K562 (cell line): ENCODE measurements around the gene SBDS. TPM values are rescaled to one million over a fixed set of nuclear protein-coding genes. Genes with fewer than 3 reads are reported as not detected.

Source experiments
- CHD4 ChIP-seq: fragments of 200-600 bp; sonication (generic); IDR thresholded peaks from 3 replicates; pipeline ENCODE4 v1.6.1; 2012; ENCODE audit warnings: low read depth, mild to moderate bottlenecking, mixed read lengths, low read length, inconsistent platforms; ENCODE audit not compliant: insufficient read depth, insufficient replicate concordance, poor library complexity, severe bottlenecking
- EP300 ChIP-seq: IDR thresholded peaks from 2 replicates; pipeline ENCODE4 v1.6.1; 2012; ENCODE audit warnings: low read length, improper control_type of control experiment
- EP400 ChIP-seq: fragments of 450-650 bp; IDR thresholded peaks from 2 replicates; pipeline ENCODE4 v1.6.1; 2017; ENCODE audit warnings: antibody characterized with exemption, mild to moderate bottlenecking, moderate library complexity
- FOS ChIP-seq: IDR thresholded peaks from 3 replicates; pipeline ENCODE4 v1.6.1; 2011; ENCODE audit not compliant: insufficient read length; ENCODE audit errors: extremely low read depth
- GABPB2 ChIP-seq: fragments of 250-450 bp; sonication (Bioruptor Pico); conservative IDR thresholded peaks from 2 replicates; pipeline ENCODE4 v1.5.1; 2021; ENCODE audit warnings: mild to moderate bottlenecking
- HDAC2 ChIP-seq: fragments of 450-650 bp; IDR thresholded peaks from 2 replicates; pipeline ENCODE4 v1.6.1; 2016; ENCODE audit warnings: mild to moderate bottlenecking
- HMGN3 ChIP-seq: IDR thresholded peaks from 2 replicates; pipeline ENCODE4 v1.6.1; 2011; ENCODE audit warnings: borderline replicate concordance, low read depth, mild to moderate bottlenecking, mixed read lengths, low read length; ENCODE audit not compliant: insufficient read length; ENCODE audit errors: extremely low read depth
- JUN ChIP-seq, 2 experiments: sonication (generic) in 1 of 2; formaldehyde crosslinking in 1 of 2; IDR thresholded peaks; 2 replicates each; pipeline versions ENCODE4 v1.6.1 to v1.8.0; 2012 to 2022; ENCODE audit warnings: borderline replicate concordance in 2 of 2, mild to moderate bottlenecking in 2 of 2, improper control_type of control experiment in 1 of 2, low read depth in 1 of 2, low read length in 1 of 2, missing genetic modification reagents in 1 of 2
- KDM2B ChIP-seq: fragments of 250-450 bp; sonication (Bioruptor Pico); IDR thresholded peaks from 2 replicates; pipeline ENCODE4 v1.8.0; 2021; ENCODE audit warnings: mild to moderate bottlenecking, moderate library complexity
- KDM5B ChIP-seq: fragments of 200-600 bp; sonication (generic); IDR thresholded peaks from 2 replicates; pipeline ENCODE4 v1.6.1; 2012; ENCODE audit warnings: low read depth, mild to moderate bottlenecking, moderate library complexity, low read length, control low read depth, inconsistent platforms; ENCODE audit not compliant: insufficient replicate concordance
- NR2C2 ChIP-seq, 2 experiments: fragments of 200-800 bp in 1 of 2; sonication (Bioruptor generic) in 1 of 2; sonication (generic) in 1 of 2; formaldehyde crosslinking in 1 of 2; IDR thresholded peaks; 2 replicates each; pipeline versions ENCODE4 v1.6.1 to v1.8.0; 2016 to 2022; ENCODE audit warnings: mild to moderate bottlenecking in 1 of 2, missing compliant biosample characterization in 1 of 2, missing genetic modification characterization in 1 of 2, missing genetic modification reagents in 1 of 2
- NUFIP1 ChIP-seq: fragments of 450-650 bp; IDR thresholded peaks from 2 replicates; pipeline ENCODE4 v1.6.1; 2018; ENCODE audit not compliant: partially characterized antibody
- PYGO2 ChIP-seq: fragments of 450-650 bp; IDR thresholded peaks from 2 replicates; pipeline ENCODE4 v1.6.1; 2016; ENCODE audit warnings: mild to moderate bottlenecking, missing genetic modification characterization, moderate library complexity, missing compliant biosample characterization
- SIN3B ChIP-seq: fragments of 450-650 bp; IDR thresholded peaks from 2 replicates; pipeline ENCODE4 v1.6.1; 2017; ENCODE audit warnings: low read depth, mild to moderate bottlenecking, moderate library complexity
- THRAP3 ChIP-seq: fragments of 450-650 bp; IDR thresholded peaks from 2 replicates; pipeline ENCODE4 v1.6.1; 2016; ENCODE audit warnings: mild to moderate bottlenecking, inconsistent platforms, borderline replicate concordance
- U2AF1 ChIP-seq: fragments of 200-400 bp; formaldehyde crosslinking; optimal IDR thresholded peaks from 2 replicates; pipeline ENCODE3; 2017; ENCODE audit warnings: mild to moderate bottlenecking, low read depth, low read length, moderate library complexity
- ZNF232 ChIP-seq: sonication (generic); formaldehyde crosslinking; IDR thresholded peaks from 2 replicates; pipeline ENCODE4 v1.8.0; 2022; ENCODE audit warnings: mild to moderate bottlenecking, missing genetic modification reagents
- ZNF253 ChIP-seq: fragments of 250-450 bp; sonication (Bioruptor Pico); conservative IDR thresholded peaks from 2 replicates; pipeline ENCODE4 v1.6.1; 2021; ENCODE audit warnings: mild to moderate bottlenecking
- ZNF75A ChIP-seq: fragments of 450-650 bp; formaldehyde crosslinking; IDR thresholded peaks from 2 replicates; pipeline ENCODE4 v1.4.0; 2020; ENCODE audit warnings: mild to moderate bottlenecking
- ZNF780A ChIP-seq: fragments of 250-450 bp; sonication (Bioruptor Pico); IDR thresholded peaks from 2 replicates; pipeline ENCODE4 v1.5.0; 2021; ENCODE audit warnings: mild to moderate bottlenecking
- polyA plus RNA-seq, 8 experiments: library from polyadenylated mRNA; depleted of rRNA in 4 of 8; stranded (reverse) in 5 of 8; unstranded in 3 of 8; fragments of >200 nt; fragmentation: Nextera tagmentation in 2 of 8; fragmentation: Illumina TruSeq in 1 of 8; extraction: Ambion mirVana in 2 of 8; extraction: Trizol in 1 of 8; gene quantifications; 2 replicates each; pipeline versions ENCODE4 v1.2.1 to v1.2.3, GENCODE V29; 2011 to 2014; ENCODE audit warnings: inconsistent platforms in 1 of 8, missing spikeins in 1 of 8
- total RNA-seq, 7 experiments: library from RNA; depleted of rRNA in 6 of 7; stranded (reverse); fragments of >200 nt in 6 of 7; fragmentation: Illumina TruSeq in 2 of 7; extraction: Trizol in 2 of 7; gene quantifications; 2 replicates each; pipeline versions ENCODE4 v1.2.1 to v1.2.3, GENCODE V29; 2011 to 2021; ENCODE audit warnings: low replicate concordance in 1 of 7
- TF ChIP-seq, protein P1 (sequence below): IDR thresholded peaks from 2 replicates; pipeline ENCODE4 v1.6.1; 2016; ENCODE audit warnings: missing genetic modification characterization, missing compliant biosample characterization

The SBDS gene
- total and polyA plus RNA-seq, 9 of the 15 experiments (the other 6 are each of a cell fraction or from before 2014, with no cell fraction given) = 105 to 174 (median 117) TPM

DNA sequence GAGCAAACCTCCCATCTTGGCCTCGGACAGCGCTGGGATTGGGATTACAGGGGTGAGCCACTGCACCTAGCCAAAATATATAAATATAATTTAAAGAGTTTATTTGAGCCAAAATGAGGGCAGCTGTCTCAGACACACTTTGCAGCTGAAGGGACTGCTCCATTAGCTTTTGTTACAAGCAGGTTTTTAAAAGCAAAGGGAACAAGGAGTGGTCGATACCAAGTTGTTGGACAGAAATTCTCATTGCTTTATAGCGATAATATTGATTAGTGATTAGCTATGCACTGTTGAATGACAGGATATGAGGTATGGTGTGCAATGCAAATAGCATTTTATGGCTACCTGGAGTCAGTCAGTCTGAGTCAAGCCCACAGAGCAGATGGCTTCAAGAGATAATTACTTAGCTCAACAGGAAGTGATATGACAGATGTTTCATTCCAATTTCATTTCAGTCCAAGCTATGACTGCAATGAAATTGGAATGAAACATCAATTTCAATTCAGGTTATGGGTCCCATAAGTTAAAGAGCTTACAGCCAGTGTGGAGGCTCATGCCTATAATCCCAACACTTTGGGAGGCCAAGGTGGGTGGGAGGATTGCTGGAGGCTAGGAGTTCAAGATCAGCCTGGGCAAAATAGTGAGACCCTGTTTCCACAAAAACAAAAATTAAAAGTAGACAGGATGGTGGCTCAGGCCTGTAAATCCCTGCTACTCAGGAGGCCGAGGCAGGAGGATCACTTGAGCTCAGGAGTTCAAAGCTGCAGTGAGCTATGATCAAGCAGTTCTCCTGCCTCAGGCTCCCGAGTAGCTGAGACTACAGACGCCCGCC is 24.4 kb upstream of the SBDS start (continued):
- TF ChIP-seq CHD4 (no peak), ZNF232 (CRISPR knock-in tag) (no peak), HDAC2 (peak; percentile 85), SIN3B (no peak), ZNF780A (CRISPR knock-in tag) (no peak), EP300 (peak; percentile 96), JUN (IDR thresholded peaks at IDR 0.05; ENCODE audit: borderline replicate concordance, low read depth, low read length) (peak; percentile 89), JUN (CRISPR knock-in tag; IDR thresholded peaks at IDR 0.05; ENCODE audit: borderline replicate concordance) (0 out of 2 replicates have a peak, but pooled peaks have one; percentile 13), EP400 (peak; percentile 69), U2AF1 (no peak), NUFIP1 (no peak), NR2C2 (CRISPR knock-in tag; IDR thresholded peaks at IDR 0.05) (no peak), NR2C2 (tag; IDR thresholded peaks at IDR 0.05) (peak; percentile 36; the same call in 1 of the 2 replicates), THRAP3 (no peak), HMGN3 (no peak), ZNF75A (CRISPR knock-in tag) (no peak), PYGO2 (tag) (no peak), FOS (peak; percentile 32), KDM2B (CRISPR knock-in tag) (no peak), KDM5B (no peak), GABPB2 (CRISPR knock-in tag) (no peak), ZNF253 (CRISPR knock-in tag) (no peak)
- TF ChIP-seq, protein P1, sequence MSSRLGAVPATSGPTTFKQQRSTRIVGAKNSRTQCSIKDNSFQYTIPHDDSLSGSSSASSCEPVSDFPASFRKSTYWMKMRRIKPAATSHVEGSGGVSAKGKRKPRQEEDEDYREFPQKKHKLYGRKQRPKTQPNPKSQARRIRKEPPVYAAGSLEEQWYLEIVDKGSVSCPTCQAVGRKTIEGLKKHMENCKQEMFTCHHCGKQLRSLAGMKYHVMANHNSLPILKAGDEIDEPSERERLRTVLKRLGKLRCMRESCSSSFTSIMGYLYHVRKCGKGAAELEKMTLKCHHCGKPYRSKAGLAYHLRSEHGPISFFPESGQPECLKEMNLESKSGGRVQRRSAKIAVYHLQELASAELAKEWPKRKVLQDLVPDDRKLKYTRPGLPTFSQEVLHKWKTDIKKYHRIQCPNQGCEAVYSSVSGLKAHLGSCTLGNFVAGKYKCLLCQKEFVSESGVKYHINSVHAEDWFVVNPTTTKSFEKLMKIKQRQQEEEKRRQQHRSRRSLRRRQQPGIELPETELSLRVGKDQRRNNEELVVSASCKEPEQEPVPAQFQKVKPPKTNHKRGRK (tag) = no peak
